ENCODE data around the gene RNF32.
"Not testable (repeated sequence)": the region's sequence is repeated elsewhere in the genome, so short reads cannot be mapped to it uniquely, and the experiment has no call there.

Gene RNF32

GRCh38 chr7:156614434-156615264 is 25.9 kb upstream of the RNF32 start:
- no peak for DNase-seq

DNA sequence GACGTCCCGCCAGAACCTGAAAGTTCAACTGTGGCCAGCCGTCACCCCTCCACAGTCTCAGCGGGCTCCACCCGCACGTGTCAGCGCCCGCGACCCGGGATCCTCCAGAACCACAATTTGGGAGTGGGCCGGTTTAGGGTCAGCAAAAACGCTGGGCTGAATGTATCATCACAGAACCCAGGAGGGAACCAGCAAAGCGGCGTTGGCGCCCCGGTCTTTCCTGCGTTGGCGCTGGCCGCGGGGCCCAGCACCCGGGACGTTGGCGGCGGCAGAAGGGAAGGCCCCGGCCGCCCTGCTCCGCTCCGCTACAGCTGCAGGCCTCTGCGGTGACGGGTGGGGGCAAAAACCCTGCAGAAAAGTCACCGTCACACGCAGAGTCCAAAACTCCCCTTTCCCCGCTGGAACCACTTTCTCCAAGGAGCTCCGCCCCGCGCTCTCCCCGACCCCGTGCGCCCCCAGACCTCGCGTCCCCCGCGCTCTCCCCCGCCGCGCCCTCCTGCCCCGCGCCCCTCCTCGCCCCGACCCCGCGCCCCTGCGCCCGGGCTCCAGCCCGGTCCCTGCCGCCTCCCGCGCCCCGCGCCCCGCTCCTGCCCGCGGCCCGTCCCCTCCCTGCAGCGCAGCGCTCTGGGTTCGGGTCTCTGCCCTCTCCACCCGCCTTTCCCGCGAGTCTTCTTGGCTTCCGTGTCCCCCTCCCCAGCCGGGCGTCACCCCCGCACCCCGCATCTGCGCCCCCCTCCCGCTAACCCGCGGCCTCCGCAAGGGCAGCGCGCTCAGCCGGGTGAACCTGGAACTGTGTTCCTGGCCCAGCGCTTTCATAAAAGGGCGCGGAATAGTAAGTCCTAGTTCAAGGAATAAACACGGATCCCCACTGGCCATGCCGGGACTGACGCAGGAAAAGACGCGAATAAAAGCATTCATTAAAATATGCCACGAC is 24.0 kb upstream of the RNF32 start:
- DNase-seq: no peak

DNA sequence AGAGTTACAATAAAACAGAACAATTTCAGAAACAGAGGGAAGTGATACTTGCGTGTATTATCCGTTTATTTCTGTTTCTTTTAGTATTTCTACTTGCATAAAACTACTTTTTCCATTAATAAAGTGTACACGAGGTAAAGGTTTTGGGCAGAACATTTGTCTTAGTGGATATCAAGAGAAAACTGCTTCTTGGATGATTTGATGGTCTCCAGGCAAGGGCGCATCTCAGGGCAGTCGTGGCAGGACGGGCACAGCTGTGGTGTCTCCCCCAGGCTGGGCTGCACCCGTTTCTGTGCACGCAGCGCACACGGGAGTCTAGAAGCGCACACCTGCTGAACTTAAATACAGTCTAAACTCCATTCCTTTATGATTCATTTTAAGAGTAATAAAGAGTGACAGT is 23.4 kb upstream of the RNF32 start:
- DNase-seq: no peak

DNA sequence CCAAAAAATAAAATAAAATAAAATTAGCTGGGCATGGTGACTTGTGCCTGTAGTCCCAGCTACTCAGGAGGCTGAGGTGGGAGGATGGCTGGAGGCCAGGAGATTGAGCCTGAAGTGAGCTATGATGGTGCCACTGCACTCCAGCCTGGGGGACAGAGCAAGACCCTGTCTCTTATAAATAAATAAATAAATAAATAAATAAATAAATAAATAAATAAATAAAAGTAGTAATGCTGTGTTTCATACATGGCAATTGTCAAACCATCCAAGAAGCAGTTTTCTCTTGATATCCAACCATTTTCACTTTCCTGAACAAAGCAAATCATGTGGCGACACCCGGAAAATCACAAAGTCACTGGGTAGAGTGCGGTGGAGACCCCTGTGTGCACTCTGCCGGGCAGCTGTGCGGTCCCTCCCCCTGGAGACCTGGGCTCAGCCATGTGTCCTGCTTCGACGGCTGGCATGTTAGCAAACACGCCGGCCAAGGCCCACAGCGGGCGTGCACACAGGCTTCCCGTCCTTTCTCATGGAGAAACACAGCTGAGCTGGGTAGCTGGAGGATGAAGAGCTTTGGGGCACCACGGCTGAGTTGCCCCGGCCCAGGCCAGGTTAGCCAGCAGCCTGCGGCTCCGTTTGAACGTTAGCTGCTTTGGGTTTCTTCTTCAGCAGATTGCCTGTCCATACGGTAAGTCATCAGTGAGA is 22.3 kb upstream of the RNF32 start:
- DNase-seq: no peak

DNA sequence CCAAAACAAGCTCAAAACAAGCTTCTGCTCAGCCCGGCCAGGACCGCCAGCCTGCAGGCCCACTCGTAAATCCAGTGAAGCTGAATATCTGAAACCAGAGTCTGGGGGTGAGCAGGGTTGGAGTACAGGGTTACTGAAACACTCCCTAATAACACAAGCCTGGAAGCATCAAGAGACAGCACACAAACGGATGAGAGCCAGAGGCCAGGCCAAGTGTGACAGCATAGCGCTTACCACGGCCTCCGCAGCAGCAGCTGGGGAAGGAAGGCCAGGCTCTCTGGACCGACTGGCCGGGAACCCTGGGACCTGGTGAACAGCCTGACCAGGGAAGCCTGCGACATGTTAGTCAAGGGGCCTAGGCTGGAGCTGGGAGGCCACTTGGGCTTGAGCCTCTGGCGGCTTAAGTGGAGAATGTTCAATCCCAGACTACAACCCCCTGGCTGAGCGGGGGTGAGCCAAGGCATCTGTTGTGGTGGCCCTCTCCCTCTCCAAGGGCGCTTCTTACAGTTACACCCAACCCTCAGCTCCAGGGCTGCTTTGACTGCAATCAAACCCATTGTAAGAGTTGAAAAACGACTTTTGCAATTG is 21.7 kb upstream of the RNF32 start:
- DNase-seq: no peak

DNA sequence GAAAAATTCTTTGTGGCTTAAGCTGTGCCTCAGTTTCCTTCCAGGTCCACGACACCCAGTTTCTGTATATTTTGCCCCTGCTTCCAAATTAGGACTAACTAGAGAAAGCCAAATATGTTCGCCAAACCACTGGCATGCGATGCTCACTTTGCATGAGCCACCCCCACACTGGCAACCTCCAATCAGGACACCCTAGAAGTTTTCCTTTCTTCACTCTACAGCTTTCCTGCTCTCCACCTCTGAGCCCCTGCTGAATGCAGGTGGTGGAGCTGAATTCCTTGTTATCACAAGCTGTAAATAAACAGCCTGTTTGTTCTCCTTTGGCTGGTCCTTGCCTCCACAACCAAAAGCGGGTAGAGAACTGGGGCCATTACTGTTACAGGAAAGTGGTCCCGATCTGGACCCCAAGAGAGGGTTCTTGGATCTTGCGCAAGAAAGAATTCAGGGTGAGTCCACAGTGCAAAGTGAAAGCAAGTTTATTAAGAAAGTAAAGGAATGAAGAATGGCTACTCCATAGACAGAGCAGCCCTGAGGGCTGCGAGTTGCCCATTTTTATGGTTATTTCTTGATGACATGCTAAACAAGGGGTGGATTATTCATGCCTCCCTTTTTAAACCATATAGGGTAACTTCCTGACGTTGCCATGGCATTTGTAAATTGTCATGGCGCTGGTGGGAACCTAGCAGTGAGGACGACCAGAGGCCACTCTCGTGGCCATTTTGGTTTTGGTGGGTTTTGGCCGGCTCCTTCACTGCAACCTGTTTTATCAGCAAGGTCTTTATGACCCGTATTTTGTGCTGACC is 20.9 kb upstream of the RNF32 start:
- DNase-seq: not testable (repeated sequence)

GRCh38 chr7:156620291-156620675 is 20.3 kb upstream of the RNF32 start:
- no peak for DNase-seq

DNA sequence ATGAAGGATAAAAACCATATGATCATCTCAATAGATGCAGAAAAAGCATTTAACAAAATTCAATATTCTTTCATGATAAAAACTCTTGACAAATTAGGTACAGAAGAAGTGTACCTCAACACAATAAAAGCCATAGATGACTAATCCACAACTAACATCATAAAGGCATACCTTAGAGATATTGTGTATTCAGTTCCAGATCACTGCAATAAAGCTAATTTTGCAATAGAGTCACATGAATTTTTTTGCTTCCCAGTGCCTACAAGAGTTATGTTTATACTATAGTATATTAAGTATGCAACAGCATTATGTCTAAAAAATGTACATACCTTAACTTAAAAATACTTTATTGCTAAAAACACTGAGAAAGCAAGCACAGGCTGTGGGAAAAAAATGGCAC is 18.9 kb upstream of the RNF32 start:
- no peak for DNase-seq

- no peak for DNase-seq
Observed at GRCh38 chr7:156625580-156625979, 15.0 kb upstream of the RNF32 start.

- DNase-seq: no peak
Observed at GRCh38 chr7:156626220-156626895, 14.2 kb upstream of the RNF32 start.

GRCh38 chr7:156628562-156628961 is 12.0 kb upstream of the RNF32 start:
- no peak for DNase-seq

DNA sequence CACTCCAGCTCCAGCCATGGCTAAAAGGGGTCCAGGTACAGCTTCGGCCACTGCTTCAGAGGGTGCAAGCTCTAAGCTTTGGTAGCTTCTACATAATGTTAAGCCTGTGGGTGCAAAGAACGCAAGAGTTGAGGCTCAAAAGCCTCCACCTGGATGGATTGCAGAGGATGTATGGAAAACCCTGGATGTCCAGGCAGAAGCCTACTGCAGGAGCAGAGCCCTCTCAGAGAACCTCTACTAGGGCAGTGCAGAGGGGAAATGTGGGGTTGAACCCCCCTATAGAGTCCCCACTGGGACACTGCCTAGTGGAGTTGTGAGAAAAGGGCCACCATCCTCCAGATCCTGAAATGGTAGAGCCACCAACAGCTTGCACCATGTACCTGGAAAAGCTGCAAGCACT is 10.7 kb upstream of the RNF32 start:
- DNase-seq: no peak

DNA sequence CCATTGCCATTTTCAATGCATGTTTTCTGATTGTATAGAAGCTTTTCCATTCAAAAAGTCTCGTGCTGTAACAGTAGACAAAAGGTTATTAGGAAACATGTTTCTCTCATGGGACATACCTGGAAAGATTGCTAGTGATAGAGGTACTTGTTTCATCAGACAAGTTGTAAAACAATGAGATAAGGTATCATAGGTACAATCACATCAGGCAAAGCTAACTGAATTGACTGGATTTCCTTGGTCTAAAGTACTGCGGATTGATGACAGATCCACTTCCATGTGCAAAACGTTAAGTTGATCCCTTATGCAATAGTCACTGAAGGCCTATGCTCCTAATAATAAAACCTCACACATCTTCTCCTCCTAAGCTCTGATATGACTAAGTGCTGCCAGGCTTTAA is 6.5 kb upstream of the RNF32 start:
- DNase-seq: no peak

GRCh38 chr7:156635529-156636385 is 4.8 kb upstream of the RNF32 start:
- no peak for DNase-seq

GRCh38 chr7:156637093-156637492 is 3.5 kb upstream of the RNF32 start:
- DNase-seq: not testable (repeated sequence)

DNA sequence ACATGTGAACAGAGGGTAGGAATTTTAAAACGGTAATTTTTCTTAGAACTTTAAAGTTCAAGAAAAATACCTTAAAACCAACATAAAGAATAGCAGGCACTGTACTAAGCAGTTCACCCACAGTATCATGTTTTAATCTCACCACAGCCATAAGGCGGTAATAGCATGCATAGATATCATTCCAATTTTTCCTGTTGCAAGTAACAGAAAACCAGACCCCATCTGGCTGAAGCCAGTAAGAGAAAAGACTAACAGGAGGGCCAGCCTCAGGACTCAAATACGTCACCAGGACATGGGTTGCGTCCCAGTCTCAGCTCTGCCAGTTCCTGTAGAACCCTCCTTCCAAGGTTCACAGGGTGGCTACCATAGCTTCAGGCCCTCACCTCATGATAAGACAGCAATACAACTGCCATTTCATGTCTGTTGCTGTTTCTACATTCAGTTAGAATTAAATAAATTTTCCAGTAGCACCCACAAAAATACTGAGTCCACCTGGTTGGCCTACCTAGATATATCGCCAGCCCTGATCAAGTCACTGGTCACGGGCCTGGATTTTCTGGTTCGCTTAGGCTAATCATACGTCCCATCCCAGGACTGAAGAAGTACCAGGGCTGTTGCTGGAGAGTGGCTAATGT is 2.0 kb upstream of the RNF32 start:
- DNase-seq: no peak

- no peak for DNase-seq
Observed at GRCh38 chr7:156639426-156640256, 933 bp upstream of the RNF32 start.

- DNase-seq: peak; percentile 45
Observed at GRCh38 chr7:156640949-156641485, 443 bp downstream of the RNF32 start.
